ENCODE measurements around the gene TULP3.

Gene TULP3

DNA sequence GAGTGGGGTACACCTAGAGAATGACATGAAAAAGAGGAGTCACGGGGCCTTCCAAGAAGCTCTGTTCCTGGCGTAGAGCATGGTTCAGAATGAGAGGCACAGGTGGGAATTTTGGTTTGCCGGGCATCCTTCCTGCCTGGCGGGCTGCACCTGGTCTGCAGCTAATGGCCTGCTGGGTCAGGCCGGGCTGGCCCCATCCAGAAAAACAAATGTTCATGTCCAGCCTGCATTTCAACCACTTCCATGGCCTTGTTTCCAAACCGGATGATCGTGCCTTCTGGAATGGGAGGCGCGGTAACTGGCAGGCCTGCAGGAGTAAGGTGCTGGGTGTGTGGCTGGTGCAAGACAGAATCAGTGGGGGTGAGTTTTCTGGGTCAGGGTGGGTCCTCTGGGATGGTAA is 82.9 kb downstream of the TULP3 start:
- no peak for DNase-seq

DNA sequence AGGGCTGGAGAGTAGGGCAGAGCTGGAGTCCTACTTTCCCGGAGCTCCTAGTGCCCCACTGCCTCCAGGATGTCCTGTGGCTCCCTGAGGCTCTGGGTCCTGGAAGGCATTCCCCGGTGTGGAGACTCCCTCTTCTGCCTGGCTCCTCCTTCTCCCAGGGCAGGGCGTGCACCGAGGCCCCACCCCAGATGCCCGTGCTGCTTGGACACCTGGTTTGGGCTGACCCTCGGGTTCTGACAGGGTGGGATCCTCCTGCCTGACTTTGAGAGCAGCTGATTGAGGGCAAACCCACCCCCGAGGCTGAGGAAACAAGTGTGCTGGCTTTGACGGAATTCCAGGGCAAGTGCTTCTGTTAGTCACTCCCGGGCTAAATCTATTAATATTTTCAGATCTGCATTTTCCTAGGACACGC is 83.9 kb downstream of the TULP3 start:
- DNase-seq, result no peak

DNA sequence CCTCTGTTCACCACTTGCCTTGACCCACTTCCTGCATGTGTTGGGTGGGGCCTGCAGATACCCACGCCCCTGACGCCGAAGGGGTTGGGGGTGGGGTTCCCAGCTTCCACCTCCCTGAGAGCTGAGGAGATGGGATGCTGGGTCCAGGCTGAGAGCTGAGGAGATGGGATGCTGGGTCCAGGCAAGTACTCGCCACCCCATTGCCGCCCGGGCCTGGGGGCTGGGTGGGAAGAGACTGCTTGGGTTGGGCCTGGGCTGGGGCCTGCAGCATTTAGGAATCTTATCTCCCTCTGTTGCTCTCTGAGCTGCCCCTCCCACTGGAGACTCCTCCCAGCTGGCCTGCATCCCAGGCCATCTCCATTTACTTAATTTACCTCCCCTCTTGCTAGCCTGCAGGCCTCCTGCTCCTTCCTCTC is 85.9 kb downstream of the TULP3 start:
- DNase-seq, result no peak

DNA sequence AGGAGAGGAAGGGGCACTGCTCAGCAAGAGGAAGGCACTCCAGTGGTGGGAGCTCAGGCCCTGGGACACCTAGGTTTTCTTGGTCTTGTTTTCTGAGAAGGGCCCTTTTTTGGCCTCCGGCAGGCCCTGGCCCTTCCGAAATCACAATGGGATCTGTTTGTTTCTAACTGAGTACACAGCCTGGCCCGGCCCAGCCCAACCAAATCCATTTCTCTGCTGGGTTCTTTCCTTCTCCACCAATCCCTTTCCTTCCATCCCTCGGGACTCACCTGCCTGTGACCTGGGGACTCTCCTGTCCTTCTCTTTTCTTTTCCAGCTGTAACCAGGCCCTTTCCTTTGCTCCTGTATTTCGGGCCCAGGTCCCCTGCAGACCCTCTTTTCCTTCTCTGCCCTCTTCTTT is 87.1 kb downstream of the TULP3 start:
- no peak for DNase-seq

DNA sequence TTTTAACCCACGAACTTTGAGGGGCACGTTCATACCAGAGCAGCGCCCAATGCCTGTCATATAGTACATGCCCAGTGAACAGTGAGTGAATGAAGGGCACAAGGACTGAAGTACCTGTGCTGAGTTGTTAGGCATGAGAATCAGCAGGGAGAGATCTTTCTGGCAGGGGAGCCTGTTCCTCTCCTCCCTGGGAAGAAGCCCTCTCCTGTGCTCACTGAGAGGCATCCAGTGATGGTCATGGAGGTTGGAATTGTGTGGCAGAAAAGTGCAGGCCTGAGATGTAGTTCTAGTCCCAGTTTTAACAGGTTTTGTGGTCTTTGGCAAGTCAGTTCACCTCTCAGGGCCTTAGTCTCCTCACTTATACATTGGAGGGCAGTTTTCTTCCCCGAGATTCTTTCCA is 89.1 kb downstream of the TULP3 start:
- DNase-seq, result no peak

DNA sequence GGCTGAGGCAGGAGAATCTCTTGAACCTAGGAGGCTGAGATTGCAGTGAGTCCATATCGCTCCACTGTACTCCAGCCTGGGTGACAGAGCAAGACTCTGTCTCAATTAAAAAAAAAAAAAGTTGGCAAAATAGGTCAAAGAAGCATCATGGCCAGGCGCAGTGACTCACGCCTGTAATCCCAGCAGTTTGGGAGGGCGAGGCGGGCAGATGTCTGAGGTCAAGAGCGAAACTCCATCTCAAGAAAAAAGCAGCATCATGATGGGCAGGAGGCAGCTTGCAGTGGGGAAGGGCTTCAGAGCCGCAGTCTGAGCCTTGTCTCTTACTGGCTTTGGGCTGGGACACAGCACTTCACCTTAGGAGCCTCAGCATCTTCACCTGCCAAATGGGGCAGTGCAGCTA is 89.9 kb downstream of the TULP3 start:
- DNase-seq, result no peak

DNA sequence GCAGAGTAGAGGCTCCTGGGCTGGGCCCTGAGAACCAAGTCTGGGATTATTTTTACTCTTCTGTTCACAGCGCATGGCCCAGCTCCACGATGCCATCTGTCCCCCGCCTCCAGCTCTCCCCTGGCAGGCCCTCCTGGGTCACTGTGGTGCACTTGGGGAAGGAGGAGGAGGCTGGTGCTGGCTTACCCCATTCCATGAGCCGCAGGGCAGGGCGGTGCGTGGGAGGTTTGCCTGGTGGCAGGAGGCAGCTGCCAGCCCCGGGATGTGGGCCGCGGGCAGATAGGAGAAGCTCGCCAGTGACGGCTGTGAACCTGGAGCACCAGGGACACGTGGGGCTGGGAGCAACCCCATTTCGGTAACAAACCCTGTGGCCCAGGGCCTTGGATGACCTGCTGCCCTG is 91.7 kb downstream of the TULP3 start:
- no peak for DNase-seq

DNA sequence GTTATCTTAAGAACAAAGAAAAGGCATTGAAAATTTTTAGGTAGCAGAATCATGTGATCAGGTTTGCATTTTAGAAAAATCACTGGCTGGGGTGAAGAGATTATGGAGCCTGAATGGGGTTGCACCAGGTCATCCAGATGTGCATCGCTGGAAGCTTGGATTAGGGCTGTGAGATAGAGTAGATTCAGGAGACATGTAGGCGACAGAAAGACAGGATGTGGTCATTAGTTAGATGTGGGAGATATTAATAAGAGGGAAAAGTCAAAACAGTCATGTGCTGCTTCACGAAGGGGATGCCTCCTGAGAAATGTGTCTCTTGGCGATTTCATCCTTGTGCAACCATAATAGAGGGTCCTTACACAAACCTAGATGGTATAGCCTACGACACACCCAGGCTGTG is 93.6 kb downstream of the TULP3 start:
- DNase-seq, result no peak

DNA sequence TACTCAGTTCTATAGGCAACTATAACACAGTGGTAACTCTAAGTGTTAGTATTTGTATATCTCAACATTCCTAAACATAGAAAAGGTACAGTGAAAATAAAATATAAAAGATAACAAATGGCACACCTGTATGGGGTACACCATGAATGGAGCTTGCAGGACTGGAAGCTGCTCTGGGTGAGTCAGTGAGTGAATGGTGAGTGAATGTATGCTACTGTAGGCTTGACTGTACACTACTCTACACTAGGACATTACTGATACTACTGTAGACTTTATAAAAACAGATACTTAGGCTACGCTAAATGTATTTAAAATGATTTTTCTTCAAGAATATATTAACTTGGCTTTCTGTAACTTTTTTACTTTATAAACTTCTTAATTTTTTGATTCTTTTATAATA is 94.0 kb downstream of the TULP3 start:
- no peak for DNase-seq

DNA sequence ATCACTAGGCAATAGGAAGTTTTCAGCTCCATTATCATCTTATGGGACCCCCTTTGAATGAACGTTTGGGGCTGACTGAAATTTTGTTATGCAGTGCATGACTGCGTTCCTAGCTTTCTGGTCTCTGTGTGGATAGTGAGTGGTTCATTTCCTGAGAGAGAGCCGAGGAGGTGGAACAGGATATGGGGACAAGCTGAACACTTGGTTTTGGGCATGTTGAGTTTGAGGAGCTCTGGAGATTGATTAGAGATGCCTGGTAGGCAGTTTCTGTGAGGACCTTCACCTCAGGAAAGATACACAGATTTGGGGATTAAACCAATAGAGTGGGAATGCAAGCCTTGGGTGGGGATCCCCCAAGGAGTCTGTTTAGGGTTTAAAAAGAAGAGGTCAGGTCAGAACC is 96.2 kb downstream of the TULP3 start:
- no peak for DNase-seq

DNA sequence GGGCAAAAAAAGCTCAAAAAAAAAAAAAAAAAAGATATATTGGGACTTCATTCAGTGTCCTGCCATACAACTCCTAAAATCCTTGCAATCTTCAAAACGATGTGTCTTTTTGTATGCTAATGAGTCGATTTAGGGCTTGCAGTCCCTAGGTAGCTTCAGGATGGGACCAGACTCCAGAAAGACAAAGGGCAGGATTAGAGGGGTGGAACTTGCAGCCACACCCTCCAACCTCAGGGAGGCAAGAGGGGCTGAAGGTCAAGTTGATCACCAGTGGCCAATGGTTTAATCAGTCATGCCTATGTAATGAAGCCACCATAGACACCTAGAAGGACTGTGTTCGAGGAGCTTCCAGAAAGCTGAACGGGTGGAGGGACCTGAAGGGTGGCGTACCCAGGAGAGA is 97.8 kb downstream of the TULP3 start:
- no peak for DNase-seq

All from RPMI8226 (cell line).